Astrocyte (in vitro differentiated cells and primary cell): ENCODE measurements around the gene LPAR4. TPM values are rescaled to one million over a fixed set of nuclear protein-coding genes. Genes with fewer than 3 reads are reported as not detected.
A peak's percentile ranks its signal among the peaks of the same experiment; 100 is the strongest.

Source experiments
- DNase-seq: peaks from one replicate; pipeline ENCODE4 v3.0.0-alpha.2; 2010; ENCODE audit warnings: low read depth
- FAIRE-seq: peaks from 2 replicates; lab custom pipeline; 2011; peaks lifted over from hg19 to GRCh38; lab: Jason Lieb, UNC
- H2AFZ ChIP-seq: 2 replicates; pipeline ENCODE4 v1.6.0; 2012; ENCODE audit warnings: low read depth, low read length, inconsistent platforms
- H3K27ac ChIP-seq: 2 replicates; pipeline ENCODE4 v1.5.1; 2011; ENCODE audit warnings: low read depth, low read length, inconsistent platforms
- H3K27me3 ChIP-seq: 2 replicates; pipeline ENCODE4 v1.6.0; 2011; ENCODE audit warnings: low read length, inconsistent platforms; ENCODE audit not compliant: insufficient read depth
- H3K36me3 ChIP-seq: 2 replicates; pipeline ENCODE4 v1.5.1; 2011; ENCODE audit warnings: low read length, inconsistent platforms; ENCODE audit not compliant: insufficient read depth
- H3K4me1 ChIP-seq: 2 replicates; pipeline ENCODE4 v1.5.1; 2011; ENCODE audit warnings: low read length, inconsistent platforms; ENCODE audit not compliant: insufficient read depth
- H3K4me2 ChIP-seq: 2 replicates; pipeline ENCODE4 v1.6.0; 2012; ENCODE audit warnings: low read length, inconsistent platforms
- H3K4me3 ChIP-seq: 2 replicates; pipeline ENCODE4 v1.5.1; 2011; ENCODE audit warnings: low read depth, mild to moderate bottlenecking, low read length, inconsistent platforms; ENCODE audit not compliant: insufficient read depth
- H3K79me2 ChIP-seq: 2 replicates; pipeline ENCODE4 v1.6.0; 2012; ENCODE audit warnings: mild to moderate bottlenecking, low read length, inconsistent platforms; ENCODE audit not compliant: insufficient read depth
- H3K9ac ChIP-seq: 2 replicates; pipeline ENCODE4 v1.6.0; 2012; ENCODE audit warnings: mild to moderate bottlenecking, low read length, inconsistent platforms
- H3K9me3 ChIP-seq: 2 replicates; pipeline ENCODE4 v1.5.1; 2012; ENCODE audit warnings: low read depth, mild to moderate bottlenecking, low read length, inconsistent platforms; ENCODE audit not compliant: insufficient read depth
- H4K20me1 ChIP-seq: 2 replicates; pipeline ENCODE4 v1.6.0; 2012; ENCODE audit warnings: low read length, inconsistent platforms; ENCODE audit not compliant: insufficient read depth
- H3K27ac Mint-ChIP-seq: one replicate; pipeline ENCODE4 v1.8.0; 2021; ENCODE audit warnings: mild to moderate bottlenecking, mixed read lengths; ENCODE audit not compliant: unreplicated experiment
- H3K27me3 Mint-ChIP-seq: one replicate; pipeline ENCODE4 v1.8.0; 2021; ENCODE audit warnings: low read depth, mixed read lengths; ENCODE audit not compliant: unreplicated experiment
- H3K36me3 Mint-ChIP-seq: one replicate; pipeline ENCODE4 v1.8.0; 2021; ENCODE audit warnings: low read depth, mixed read lengths; ENCODE audit not compliant: unreplicated experiment
- H3K4me1 Mint-ChIP-seq: one replicate; pipeline ENCODE4 v1.8.0; 2021; ENCODE audit warnings: low read depth, mixed read lengths; ENCODE audit not compliant: unreplicated experiment
- H3K4me3 Mint-ChIP-seq: one replicate; pipeline ENCODE4 v1.8.0; 2021; ENCODE audit warnings: mild to moderate bottlenecking, moderate library complexity, mixed read lengths; ENCODE audit not compliant: unreplicated experiment
- H3K9me3 Mint-ChIP-seq: one replicate; pipeline ENCODE4 v1.8.0; 2021; ENCODE audit warnings: mild to moderate bottlenecking, mixed read lengths; ENCODE audit not compliant: unreplicated experiment
- EZH2 ChIP-seq: IDR thresholded peaks from 2 replicates; pipeline ENCODE4 v1.6.1; 2012; ENCODE audit warnings: mild to moderate bottlenecking, low read length, inconsistent platforms; ENCODE audit not compliant: insufficient read depth
- total RNA-seq: library from RNA; stranded (reverse); gene quantifications from 2 replicates; pipeline ENCODE4 v1.2.1, GENCODE V29; 2021
- TF ChIP-seq, protein P1 (sequence below): IDR thresholded peaks from 2 replicates; pipeline ENCODE4 v1.5.1; 2011; ENCODE audit warnings: low read depth, mild to moderate bottlenecking, inconsistent platforms, low read length, moderate library complexity; ENCODE audit not compliant: insufficient read depth

LPAR4 gene
- total RNA-seq, 1 donor from 2014 or later: 4.8 TPM

GRCh38 chrX:78708816-78709215 lies 38.7 kb upstream of the LPAR4 start:
- TF ChIP-seq EZH2: no peak
- TF ChIP-seq, protein P1, sequence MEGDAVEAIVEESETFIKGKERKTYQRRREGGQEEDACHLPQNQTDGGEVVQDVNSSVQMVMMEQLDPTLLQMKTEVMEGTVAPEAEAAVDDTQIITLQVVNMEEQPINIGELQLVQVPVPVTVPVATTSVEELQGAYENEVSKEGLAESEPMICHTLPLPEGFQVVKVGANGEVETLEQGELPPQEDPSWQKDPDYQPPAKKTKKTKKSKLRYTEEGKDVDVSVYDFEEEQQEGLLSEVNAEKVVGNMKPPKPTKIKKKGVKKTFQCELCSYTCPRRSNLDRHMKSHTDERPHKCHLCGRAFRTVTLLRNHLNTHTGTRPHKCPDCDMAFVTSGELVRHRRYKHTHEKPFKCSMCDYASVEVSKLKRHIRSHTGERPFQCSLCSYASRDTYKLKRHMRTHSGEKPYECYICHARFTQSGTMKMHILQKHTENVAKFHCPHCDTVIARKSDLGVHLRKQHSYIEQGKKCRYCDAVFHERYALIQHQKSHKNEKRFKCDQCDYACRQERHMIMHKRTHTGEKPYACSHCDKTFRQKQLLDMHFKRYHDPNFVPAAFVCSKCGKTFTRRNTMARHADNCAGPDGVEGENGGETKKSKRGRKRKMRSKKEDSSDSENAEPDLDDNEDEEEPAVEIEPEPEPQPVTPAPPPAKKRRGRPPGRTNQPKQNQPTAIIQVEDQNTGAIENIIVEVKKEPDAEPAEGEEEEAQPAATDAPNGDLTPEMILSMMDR: no peak
- DNase-seq (no peak), FAIRE-seq (peak; percentile 85)
- Mint-ChIP-seq H3K36me3 (no peaks in the 10 kb centered on the region), H3K4me3 (no peak overlapping the region), H3K27ac (no peak overlapping the region), H3K27me3 (no peaks in the 10 kb centered on the region), H3K4me1 (peaks cover 14% of the 10 kb centered on the region), H3K9me3 (no peaks in the 10 kb centered on the region)
- no peaks in the 10 kb centered on the region for H3K36me3 ChIP-seq
- H3K4me3 ChIP-seq: no peak overlapping the region
- no peaks in the 10 kb centered on the region for H3K4me1 ChIP-seq
- H3K79me2 ChIP-seq: no peaks in the 10 kb centered on the region
- no peak overlapping the region for H3K4me2 ChIP-seq
- H3K9ac ChIP-seq: no peak overlapping the region
- no peaks in the 10 kb centered on the region for H3K9me3 ChIP-seq
- H3K27ac ChIP-seq: no peak overlapping the region
- no peak overlapping the region for H2AFZ ChIP-seq
- H4K20me1 ChIP-seq: no peaks in the 10 kb centered on the region
- H3K27me3 ChIP-seq: no peaks in the 10 kb centered on the region

GRCh38 chrX:78710171-78710570 lies 37.3 kb upstream of the LPAR4 start:
- Histone ChIP-seq H3K4me3 (no peak overlapping the region), H3K9ac (no peak overlapping the region), H3K27ac (no peak overlapping the region), H3K79me2 (no peaks in the 10 kb centered on the region), H3K4me1 (no peaks in the 10 kb centered on the region), H3K36me3 (no peaks in the 10 kb centered on the region), H3K27me3 (no peaks in the 10 kb centered on the region), H2AFZ (no peak overlapping the region), H4K20me1 (no peaks in the 10 kb centered on the region), H3K9me3 (no peaks in the 10 kb centered on the region), H3K4me2 (no peak overlapping the region)
- no peaks in the 10 kb centered on the region for H3K27me3 Mint-ChIP-seq
- DNase-seq: peak; percentile 54
- no peaks in the 10 kb centered on the region for H3K9me3 Mint-ChIP-seq
- H3K36me3 Mint-ChIP-seq: no peaks in the 10 kb centered on the region
- peak; percentile 99 for FAIRE-seq
- H3K27ac Mint-ChIP-seq: no peak overlapping the region
- TF ChIP-seq EZH2: no peak
- TF ChIP-seq, protein P1: no peak
- H3K4me1 Mint-ChIP-seq: peaks cover 14% of the 10 kb centered on the region
- H3K4me3 Mint-ChIP-seq: no peak overlapping the region

DNA sequence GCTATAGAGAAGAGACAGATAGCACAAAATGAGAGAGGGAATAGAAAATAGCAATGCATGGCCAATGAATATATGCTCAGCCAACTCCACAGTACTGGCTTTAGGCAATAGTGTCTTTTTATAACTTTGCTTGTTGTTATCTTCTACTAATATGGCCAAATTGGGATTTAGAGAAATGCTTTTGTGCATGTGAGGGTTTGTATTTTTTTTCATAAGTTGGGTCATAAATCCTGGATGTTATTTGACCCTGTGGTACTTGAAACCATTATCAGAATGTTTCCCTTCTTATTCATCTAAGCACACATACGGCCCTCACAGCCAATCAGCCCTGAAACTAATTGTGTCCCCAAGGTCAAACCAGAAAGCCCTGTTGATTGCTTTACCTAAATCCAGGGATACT lies 35.2 kb upstream of the LPAR4 start:
- TF ChIP-seq, protein P1: no peak
- no peak for TF ChIP-seq EZH2
- H3K27me3 Mint-ChIP-seq: no peaks in the 10 kb centered on the region
- H3K4me1 ChIP-seq: no peaks in the 10 kb centered on the region
- peaks cover 14% of the 10 kb centered on the region for H3K4me1 Mint-ChIP-seq
- no peak overlapping the region for H3K4me3 ChIP-seq
- H3K27ac ChIP-seq: no peak overlapping the region
- H3K36me3 Mint-ChIP-seq: no peaks in the 10 kb centered on the region
- no peaks in the 10 kb centered on the region for H3K9me3 Mint-ChIP-seq
- no peaks in the 10 kb centered on the region for H3K36me3 ChIP-seq
- DNase-seq (peak; percentile 8), FAIRE-seq (no peak)
- no peaks in the 10 kb centered on the region for H4K20me1 ChIP-seq
- no peak overlapping the region for H3K4me2 ChIP-seq
- no peak overlapping the region for H3K9ac ChIP-seq
- no peaks in the 10 kb centered on the region for H3K79me2 ChIP-seq
- H3K9me3 ChIP-seq: no peaks in the 10 kb centered on the region
- no peak overlapping the region for H3K4me3 Mint-ChIP-seq
- H2AFZ ChIP-seq: no peak overlapping the region
- no peaks in the 10 kb centered on the region for H3K27me3 ChIP-seq
- H3K27ac Mint-ChIP-seq: no peak overlapping the region
